Myometrial cell (primary cell): ENCODE data around the gene IFNK. TPM values are rescaled to one million over a fixed set of nuclear protein-coding genes. Genes with fewer than 3 reads are reported as not detected.

ENCODE experiments used
- total RNA-seq: library from RNA; depleted of rRNA; stranded (reverse); fragments of >200 nt; gene quantifications from 2 replicates; pipeline ENCODE4 v1.2.3, GENCODE V29; 2015

IFNK gene, protein sequence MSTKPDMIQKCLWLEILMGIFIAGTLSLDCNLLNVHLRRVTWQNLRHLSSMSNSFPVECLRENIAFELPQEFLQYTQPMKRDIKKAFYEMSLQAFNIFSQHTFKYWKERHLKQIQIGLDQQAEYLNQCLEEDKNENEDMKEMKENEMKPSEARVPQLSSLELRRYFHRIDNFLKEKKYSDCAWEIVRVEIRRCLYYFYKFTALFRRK
- not detected in 2 replicates for total RNA-seq

DNA sequence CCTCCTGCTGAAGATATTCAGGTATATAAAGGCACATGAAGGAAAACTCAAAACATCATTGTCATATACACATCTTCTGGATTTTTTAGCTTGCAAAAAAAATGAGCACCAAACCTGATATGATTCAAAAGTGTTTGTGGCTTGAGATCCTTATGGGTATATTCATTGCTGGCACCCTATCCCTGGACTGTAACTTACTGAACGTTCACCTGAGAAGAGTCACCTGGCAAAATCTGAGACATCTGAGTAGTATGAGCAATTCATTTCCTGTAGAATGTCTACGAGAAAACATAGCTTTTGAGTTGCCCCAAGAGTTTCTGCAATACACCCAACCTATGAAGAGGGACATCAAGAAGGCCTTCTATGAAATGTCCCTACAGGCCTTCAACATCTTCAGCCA lies at the start of gene IFNK:
Gene IFNK, plus strand, starts transcription at position 55 of the 400 bp plus-strand sequence. Its CDS starts 47 bp downstream, at position 102.

GRCh38 chr9:27529316-27530278 lies 5.5 kb downstream of the IFNK start, which contains the start of gene MOB3B:
MOB3B (minus strand) TSS chr9:27529814; CDS start chr9:27455550, 74,264 bp downstream.

GRCh38 chr9:27572918-27573633 lies 49.0 kb downstream of the IFNK start, which contains the start of gene C9orf72:
C9orf72 (minus strand) TSS chr9:27573481; CDS start chr9:27567120, 6,361 bp downstream.

Other genes starting within 250 kb of the IFNK start
- gene EQTN, start 227.1 kb upstream of the IFNK start, total RNA-seq = not detected in 2 replicates
- gene MOB3B, start 5.5 kb downstream of the IFNK start, total RNA-seq = 0.86 and 1.1 TPM in 2 replicates
- gene C9orf72, start 49.2 kb downstream of the IFNK start, total RNA-seq = 4.3 and 11.3 TPM in 2 replicates